HG03571 (cell line): Measurements from ENCODE around the gene MAU2.

Source experiments
- ATAC-seq: cut with Tn5 transposase; IDR thresholded peaks from one replicate; pipeline ENCODE4 v1.9.1; 2021; ENCODE audit not compliant: unreplicated experiment

The MAU2 gene

DNA sequence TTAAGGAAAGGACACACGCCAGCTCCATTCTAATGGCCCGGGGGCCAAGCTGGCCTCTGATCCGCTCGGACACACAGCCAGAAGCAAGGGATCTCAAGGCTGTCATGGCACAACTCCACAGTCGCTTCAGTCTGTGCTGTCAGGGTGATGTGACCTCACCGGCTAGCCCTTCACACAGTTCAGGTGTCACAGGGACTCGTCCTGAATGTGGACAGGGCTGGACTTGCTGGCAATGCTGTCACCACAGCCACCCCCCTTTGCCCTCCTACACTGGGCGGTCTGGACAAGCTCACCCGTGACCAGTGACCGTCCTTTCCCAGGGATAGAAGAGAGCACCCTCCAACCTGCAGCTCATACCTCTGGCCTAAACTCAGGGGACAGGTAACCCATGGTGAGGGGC is 15.6 kb upstream of the MAU2 start:
- no peak for ATAC-seq

GRCh38 chr19:19305696-19306095 is 14.9 kb upstream of the MAU2 start:
- no peak for ATAC-seq

- ATAC-seq, result no peak
Observed at GRCh38 chr19:19306191-19306590, 14.4 kb upstream of the MAU2 start.

DNA sequence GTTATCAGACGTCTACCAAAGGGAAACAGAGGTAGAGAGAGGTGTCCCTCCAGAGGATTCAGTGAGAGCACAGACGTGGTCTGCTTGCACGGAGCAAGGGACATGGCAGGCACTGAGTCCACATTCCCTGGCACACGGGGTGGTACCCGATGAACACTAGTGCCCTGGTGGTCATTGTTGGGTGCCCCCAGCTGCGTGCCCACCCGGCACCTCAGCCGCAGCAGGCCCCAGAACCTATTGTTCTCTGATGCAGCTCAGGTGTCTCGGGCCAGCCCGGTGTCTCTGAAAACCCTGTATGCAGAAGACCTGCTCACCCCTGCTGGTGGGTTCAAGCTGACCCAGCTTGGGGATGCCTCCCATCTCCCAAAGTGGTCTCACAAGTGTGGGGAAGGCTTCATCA is 12.3 kb upstream of the MAU2 start:
- ATAC-seq, result no peak

GRCh38 chr19:19315444-19315843 is 5.2 kb upstream of the MAU2 start:
- no peak for ATAC-seq

- ATAC-seq, result no peak
Observed at GRCh38 chr19:19316082-19316481, 4.5 kb upstream of the MAU2 start.

DNA sequence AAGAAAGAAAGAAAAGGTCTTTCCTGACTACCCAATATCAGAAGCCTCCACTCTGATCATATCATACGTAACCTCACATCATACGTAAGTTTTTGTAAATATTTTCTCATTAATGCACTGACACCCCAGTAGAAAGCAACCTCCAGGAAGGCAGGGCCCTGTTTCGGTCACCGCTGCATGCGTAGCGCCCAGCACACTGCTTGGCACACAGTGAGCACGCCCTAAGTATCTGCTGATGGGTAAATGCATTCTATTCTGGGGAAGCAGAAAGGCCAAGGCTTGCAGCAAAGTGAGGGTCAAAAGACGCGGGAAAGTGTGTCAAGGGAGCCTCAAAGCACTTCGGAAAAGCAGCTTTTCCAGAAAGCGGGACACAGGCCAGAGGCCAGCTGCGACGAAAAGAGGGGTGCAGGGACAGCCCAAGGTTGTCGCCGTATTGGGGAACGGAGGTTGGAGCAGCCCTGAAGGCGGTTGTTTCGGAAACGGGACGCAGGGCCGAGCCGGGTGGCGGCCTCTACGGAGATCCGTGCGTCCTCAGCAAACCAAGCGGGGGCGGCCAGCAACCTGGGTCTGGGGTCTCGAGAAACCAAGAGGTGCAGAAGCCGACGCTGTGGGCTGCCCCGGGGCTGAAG is 783 bp upstream of the MAU2 start:
- ATAC-seq, result no peak

GRCh38 chr19:19321141-19321577 is 530 bp downstream of the MAU2 start:
- no peak for ATAC-seq

DNA sequence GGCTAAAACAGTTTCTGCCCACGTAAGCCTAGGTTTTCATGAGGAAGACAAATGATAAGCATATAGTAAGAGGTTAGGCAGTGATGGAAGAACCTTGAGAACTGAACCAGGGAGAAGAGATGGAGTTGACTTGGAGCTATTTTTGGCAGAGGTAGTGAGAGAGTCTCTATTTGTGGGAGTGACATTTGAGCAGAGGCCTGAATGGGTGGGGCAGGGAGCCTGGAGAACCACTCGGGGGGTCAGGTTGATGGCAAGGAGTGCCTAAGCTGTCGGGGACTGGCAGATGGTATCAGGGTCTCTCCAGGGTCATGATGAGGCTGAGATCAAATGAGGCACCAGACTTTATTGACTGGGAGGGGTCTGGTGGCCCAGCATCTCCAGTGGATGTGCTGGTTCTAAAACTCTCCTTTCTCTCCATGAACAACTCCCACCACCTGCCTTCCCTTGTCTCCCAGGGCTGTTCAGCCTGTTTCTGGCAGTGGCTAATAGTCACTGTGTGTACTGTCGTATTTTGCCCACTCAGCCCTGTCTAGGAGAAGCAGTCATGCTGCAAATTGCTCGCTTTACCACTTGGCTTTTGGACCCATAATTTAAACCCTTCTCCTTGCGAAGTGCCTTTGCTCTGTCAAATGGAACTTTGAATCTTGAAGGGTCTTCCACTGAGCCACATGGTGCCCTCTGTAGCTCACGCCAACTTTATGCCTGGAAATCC is 3.6 kb downstream of the MAU2 start:
- ATAC-seq, result no peak

DNA sequence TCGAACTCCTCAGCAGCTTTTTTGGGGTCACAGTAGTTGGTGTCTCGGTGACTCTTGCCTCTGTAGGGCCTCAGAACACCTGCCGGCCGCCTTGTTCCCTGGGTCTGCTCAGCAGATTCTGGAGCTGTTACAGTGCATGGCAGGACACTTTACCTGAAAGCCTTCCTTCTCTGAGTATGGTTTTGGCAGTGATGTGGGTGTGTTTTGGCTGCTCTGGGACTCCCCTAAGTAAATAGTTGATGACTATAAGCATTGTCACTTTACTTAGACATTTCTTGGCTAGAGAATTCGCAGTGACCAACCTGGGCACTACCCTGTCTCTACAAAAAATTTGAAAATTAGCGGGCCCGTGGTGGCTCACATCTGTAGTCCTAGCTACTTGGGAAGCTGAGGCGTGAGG is 7.0 kb downstream of the MAU2 start:
- no peak for ATAC-seq

DNA sequence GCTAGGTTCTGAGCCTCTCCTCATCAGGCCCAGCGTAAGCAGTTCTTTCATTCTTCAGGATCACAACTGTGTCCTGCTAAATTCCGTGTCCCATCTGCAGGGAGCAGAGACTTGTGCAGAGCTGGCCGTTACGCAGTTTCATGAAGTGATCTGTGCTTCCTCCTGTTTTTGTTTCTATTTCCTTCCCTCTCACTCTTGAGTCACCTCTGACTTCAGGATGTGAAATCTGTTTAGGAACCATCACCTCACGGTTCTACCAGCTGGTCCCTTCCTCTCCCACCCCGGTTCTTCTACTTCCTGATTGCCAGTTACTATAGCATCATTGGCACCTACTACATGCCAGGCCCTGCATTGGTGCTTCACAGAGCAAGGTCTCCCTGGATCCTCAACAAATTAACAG is 8.5 kb downstream of the MAU2 start:
- no peak for ATAC-seq

- ATAC-seq, result no peak
Observed at GRCh38 chr19:19334063-19334988, 13.7 kb downstream of the MAU2 start.

GRCh38 chr19:19334989-19335344 is 14.3 kb downstream of the MAU2 start:
- no peak for ATAC-seq

GRCh38 chr19:19335408-19336158 is 15.0 kb downstream of the MAU2 start:
- no peak for ATAC-seq

DNA sequence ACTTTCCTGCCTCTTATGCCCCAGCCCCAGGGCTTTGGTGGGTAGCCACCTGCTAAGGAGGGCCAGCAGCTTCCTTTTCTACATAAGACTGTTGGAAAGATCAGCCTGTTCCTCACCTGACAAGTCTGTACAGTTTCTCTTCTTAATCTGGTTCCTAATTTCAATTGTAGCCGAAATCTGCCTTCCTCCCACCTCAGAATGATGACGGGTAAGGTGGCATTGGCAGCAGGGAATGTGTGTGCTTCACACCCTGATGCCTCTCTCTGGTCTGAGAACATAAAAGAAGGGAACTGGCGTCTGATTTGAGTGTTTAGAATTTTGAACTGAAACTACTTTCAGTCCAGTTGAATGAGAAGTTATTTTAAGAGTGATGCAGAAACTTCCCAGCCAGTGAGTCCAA is 16.0 kb downstream of the MAU2 start:
- no peak for ATAC-seq

- no peak for ATAC-seq
Observed at GRCh38 chr19:19337120-19337519, 16.5 kb downstream of the MAU2 start.

GRCh38 chr19:19338082-19338481 is 17.5 kb downstream of the MAU2 start:
- ATAC-seq, result no peak

- ATAC-seq, result no peak
Observed at GRCh38 chr19:19341026-19341425, 20.4 kb downstream of the MAU2 start.

- no peak for ATAC-seq
Observed at GRCh38 chr19:19342086-19343015, 21.7 kb downstream of the MAU2 start.

DNA sequence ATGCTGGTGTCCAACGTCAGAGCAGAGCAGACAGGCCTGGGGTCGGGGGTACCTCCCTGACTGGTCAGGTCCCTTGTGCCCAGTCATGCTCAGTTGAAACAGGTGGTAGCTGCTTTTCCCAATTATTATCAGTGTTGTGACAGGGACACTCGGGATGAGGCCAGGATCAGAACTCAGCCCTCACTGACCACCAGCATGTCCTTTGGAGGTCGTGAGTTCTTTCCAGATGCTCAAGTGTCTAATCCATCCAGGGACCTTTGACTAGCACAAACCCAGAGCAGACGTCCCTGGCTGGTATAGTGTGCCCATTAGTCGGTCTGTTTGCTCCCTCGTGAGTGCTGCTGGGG is 22.4 kb downstream of the MAU2 start:
- no peak for ATAC-seq
